B cell (primary cell): ENCODE data around the gene CXCL10. TPM values are rescaled to one million over a fixed set of nuclear protein-coding genes. Genes with fewer than 3 reads are reported as not detected.
"Not testable (repeated sequence)": the region's sequence is repeated elsewhere in the genome, so short reads cannot be mapped to it uniquely, and the experiment has no call there.

Experiments used
- ATAC-seq: fragments of 200-7000 bp; cut with Tn5 transposase; one replicate; pipeline ENCODE4 v1.10.0; 2021; ENCODE audit warnings: low read depth, mild to moderate bottlenecking, moderate number of reproducible peaks, moderate library complexity
- CTCF ChIA-PET: fragments of 350-600 bp; sonication (Branson Sonifier 250); formaldehyde crosslinking; loops from one replicate; lab custom pipeline; 2021; ENCODE audit warnings: antibody characterized with exemption, inconsistent platforms; lab: Charles Lee
- POLR2A ChIA-PET: fragments of 350-600 bp; sonication (Branson Sonifier 250); formaldehyde crosslinking; loops from one replicate; lab custom pipeline; 2021; ENCODE audit warnings: antibody characterized with exemption; lab: Charles Lee
- DNase-seq: peaks from one replicate; pipeline ENCODE4 v3.0.0; 2013
- H2AFZ ChIP-seq: 2 replicates; pipeline ENCODE4 v1.6.1; 2012; ENCODE audit warnings: mild to moderate bottlenecking, low read depth, low read length; ENCODE audit not compliant: insufficient read depth, poor library complexity, severe bottlenecking
- H3K27ac ChIP-seq, 2 donors: 1 replicate in 1 of 2; 2 replicates in 1 of 2; pipeline ENCODE4 v1.5.1; 2012 to 2013; ENCODE audit warnings: low read length in 2 of 2, mild to moderate bottlenecking in 2 of 2, moderate library complexity in 1 of 2
- H3K27me3 ChIP-seq, 4 experiments: fragments of 200-600 bp in 1 of 4; sonication (generic) in 1 of 4; replicated peaks in 1 of 4; 1 replicate in 2 of 4; 2 replicates in 2 of 4; pipeline versions ENCODE4 v1.6.1 to v1.7.0; 2013 to 2016; ENCODE audit warnings: low read length in 3 of 4, mild to moderate bottlenecking in 2 of 4, mixed read lengths in 1 of 4, moderate library complexity in 1 of 4; ENCODE audit not compliant: insufficient read depth in 4 of 4, control insufficient read depth in 3 of 4; ENCODE audit errors: control extremely low read depth in 1 of 4
- H3K36me3 ChIP-seq, 2 experiments: replicated peaks in 1 of 2; 1 replicate in 1 of 2; 2 replicates in 1 of 2; pipeline versions ENCODE4 v1.6.1 to v1.7.1; 2013; ENCODE audit warnings: low read length in 1 of 2; ENCODE audit not compliant: insufficient read depth in 2 of 2, control insufficient read depth in 1 of 2; ENCODE audit errors: control extremely low read depth in 1 of 2, extremely low read depth in 1 of 2
- H3K4me1 ChIP-seq, 2 donors: fragments of 200-600 bp in 1 of 2; sonication (generic) in 1 of 2; 1 replicate in 1 of 2; 2 replicates in 1 of 2; pipeline versions ENCODE4 v1.5.1 to v1.6.1; 2013 to 2017; ENCODE audit warnings: low read length in 2 of 2; ENCODE audit not compliant: control insufficient read depth in 2 of 2, insufficient read depth in 2 of 2
- H3K4me2 ChIP-seq: replicated peaks from 2 replicates; pipeline ENCODE3; 2012; ENCODE audit warnings: mild to moderate bottlenecking, low read depth, low read length; ENCODE audit not compliant: poor library complexity, severe bottlenecking
- H3K4me3 ChIP-seq, 5 experiments: fragments of 200-600 bp in 1 of 5; sonication (generic) in 1 of 5; 1 replicate in 3 of 5; 2 replicates in 2 of 5; pipeline versions ENCODE4 v1.5.1 to v1.7.0; 2011 to 2016; ENCODE audit warnings: low read length in 4 of 5, mild to moderate bottlenecking in 4 of 5, low read depth in 2 of 5, control low read depth in 1 of 5, moderate library complexity in 1 of 5; ENCODE audit not compliant: insufficient read depth in 1 of 5; ENCODE audit errors: control extremely low read depth in 1 of 5, extremely low read depth in 1 of 5
- H3K79me2 ChIP-seq: fragments of 200-600 bp; sonication (generic); one replicate; pipeline ENCODE4 v1.6.0; 2016; ENCODE audit warnings: low read length; ENCODE audit not compliant: control insufficient read depth, insufficient read depth
- H3K9ac ChIP-seq: fragments of 200-600 bp; sonication (generic); 2 replicates; pipeline ENCODE4 v1.6.1; 2017; ENCODE audit warnings: mild to moderate bottlenecking, low read length, moderate library complexity
- H3K9me3 ChIP-seq, 3 donors: one replicate each; pipeline versions ENCODE4 v1.6.1 to v1.7.1; 2013; ENCODE audit warnings: low read length in 2 of 3; ENCODE audit not compliant: control insufficient read depth in 2 of 3, insufficient read depth in 1 of 3; ENCODE audit errors: control extremely low read depth in 1 of 3
- H4K20me1 ChIP-seq: 2 replicates; pipeline ENCODE4 v1.6.0; 2012; ENCODE audit warnings: mild to moderate bottlenecking, low read length; ENCODE audit not compliant: insufficient read depth, control insufficient read depth, poor library complexity, severe bottlenecking
- H3K27ac Mint-ChIP-seq: one replicate; pipeline ENCODE4 v1.8.0; 2021; ENCODE audit warnings: mixed read lengths
- H3K27me3 Mint-ChIP-seq: one replicate; pipeline ENCODE4 v1.8.0; 2021; ENCODE audit warnings: mixed read lengths
- H3K4me1 Mint-ChIP-seq: one replicate; pipeline ENCODE4 v1.8.0; 2021; ENCODE audit warnings: mixed read lengths
- H3K4me3 Mint-ChIP-seq: one replicate; pipeline ENCODE4 v1.8.0; 2021; ENCODE audit warnings: mixed read lengths
- H3K9me3 Mint-ChIP-seq: one replicate; pipeline ENCODE4 v1.8.0; 2022; ENCODE audit warnings: mixed read lengths; ENCODE audit not compliant: insufficient read depth
- CTCF ChIP-seq: fragments of 200-600 bp; IDR thresholded peaks from one replicate; pipeline ENCODE4 v1.8.0; 2022; ENCODE audit warnings: antibody characterized with exemption, mild to moderate bottlenecking
- EZH2 ChIP-seq: IDR thresholded peaks from 2 replicates; pipeline ENCODE4 v1.6.1; 2012; ENCODE audit warnings: borderline replicate concordance, low read depth, mild to moderate bottlenecking, moderate library complexity, low read length; ENCODE audit not compliant: insufficient read depth, poor library complexity, severe bottlenecking
- WGBS: methylation state at CpG from one replicate; pipeline ENCODE4 v1.1.5; 2013; ENCODE audit warnings: missing lambda C conversion rate; ENCODE audit not compliant: insufficient coverage; 5-methylcytosine and 5-hydroxymethylcytosine counted together
- intact Hi-C: fragments of 100-400 bp; cut with micrococcal nuclease; formaldehyde crosslinking; loops from one replicate; pipeline ENCODE4 v1.10.0; 2022
- polyA plus RNA-seq: library from polyadenylated mRNA; depleted of rRNA; stranded (reverse); fragments of >200 nt; gene quantifications from 2 replicates; pipeline ENCODE4 v1.2.3, GENCODE V29; 2012
- total RNA-seq, 2 donors: library from RNA; stranded (reverse); fragments of 120-200 nt in 1 of 2; gene quantifications; 1 replicate in 1 of 2; 2 replicates in 1 of 2; pipeline versions ENCODE4 v1.2.3 to v1.2.4, GENCODE V29; 2013 to 2022

The CXCL10 gene
- total and polyA plus RNA-seq, 2 donors (not counting 1 experiment from before 2014, with no cell fraction given): 0.07 TPM; not detected in 1

DNA sequence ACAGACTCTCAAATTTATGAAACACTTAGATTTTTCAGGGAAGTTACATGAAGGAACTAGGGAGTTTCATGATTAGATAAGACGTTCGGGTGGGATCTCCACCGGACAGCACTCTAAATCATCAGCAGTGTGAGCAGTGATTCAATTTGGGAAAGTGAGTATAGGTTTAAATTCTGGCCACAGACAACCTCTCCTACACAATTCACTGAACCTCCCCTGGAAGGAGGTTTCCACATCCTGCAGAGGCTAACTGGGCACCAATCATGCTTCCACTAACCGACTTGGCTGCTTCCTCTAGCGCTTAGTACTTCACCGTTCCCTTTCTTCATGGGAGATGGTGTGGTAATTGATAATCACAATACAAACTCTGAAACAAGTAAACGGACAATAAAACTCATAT lies 21.6 kb downstream of the CXCL10 start:
- H3K4me1 Mint-ChIP-seq: no peaks in the 10 kb centered on the region
- H3K4me1 ChIP-seq: no peaks in the 10 kb centered on the region
- ChIA-PET POLR2A (no interaction called here), CTCF (interaction anchor here (1.2 kb wide), 1 partner anchor 13 kb away, joined by 3 read pairs; no protein-coding TSS in a partner anchor)
- no peak overlapping the region for H3K4me3 Mint-ChIP-seq
- H3K9ac ChIP-seq: no peak overlapping the region
- no peak overlapping the region for H3K4me3 ChIP-seq
- no peaks in the 10 kb centered on the region for H3K36me3 ChIP-seq
- H3K27me3 ChIP-seq: no peaks in the 10 kb centered on the region
- H3K9me3 ChIP-seq: no peaks in the 10 kb centered on the region
- no peak overlapping the region for H3K27ac Mint-ChIP-seq
- intact Hi-C loops: no loop called here
- 50% methylated on average over 2 of the region's 7 CpGs for WGBS
- no peak overlapping the region for H3K27ac ChIP-seq
- no peak for TF ChIP-seq EZH2
- no peaks in the 10 kb centered on the region for H3K27me3 Mint-ChIP-seq
- H4K20me1 ChIP-seq: no peaks in the 10 kb centered on the region
- no peak overlapping the region for H3K4me2 ChIP-seq
- DNase-seq: no peak
- no peaks in the 10 kb centered on the region for H3K9me3 Mint-ChIP-seq
- H2AFZ ChIP-seq: no peak overlapping the region
- H3K79me2 ChIP-seq: no peaks in the 10 kb centered on the region
- no peak for ATAC-seq

DNA sequence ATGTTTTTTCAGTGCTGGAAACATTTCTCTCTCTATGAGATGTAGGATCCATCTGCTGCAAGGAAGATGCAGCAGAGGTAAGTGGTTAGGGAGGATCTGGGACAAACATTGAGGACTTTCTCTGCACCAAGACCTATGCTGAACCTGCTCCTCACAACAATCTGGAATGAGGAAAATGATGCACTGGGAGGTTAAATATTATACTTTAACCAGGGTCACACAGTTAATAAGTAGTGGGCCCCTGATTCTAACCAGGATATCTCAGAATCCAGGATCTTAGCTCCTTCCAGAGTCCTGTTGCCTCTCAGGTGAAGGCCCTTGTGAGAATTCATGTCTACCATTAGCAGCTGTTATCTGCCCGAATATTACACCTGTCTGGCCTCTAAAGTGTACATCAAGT lies 23.0 kb downstream of the CXCL10 start:
- Histone ChIP-seq H4K20me1 (no peaks in the 10 kb centered on the region), H2AFZ (no peak overlapping the region), H3K4me2 (no peak overlapping the region), H3K4me3 (no peak overlapping the region), H3K27me3 (no peaks in the 10 kb centered on the region), H3K9ac (no peak overlapping the region), H3K27ac (no peak overlapping the region), H3K36me3 (no peaks in the 10 kb centered on the region), H3K9me3 (no peaks in the 10 kb centered on the region), H3K79me2 (no peaks in the 10 kb centered on the region), H3K4me1 (no peaks in the 10 kb centered on the region)
- WGBS: 100% methylated on average over 1 of the region's 1 CpG
- Mint-ChIP-seq H3K4me3 (no peak overlapping the region), H3K27me3 (no peaks in the 10 kb centered on the region), H3K27ac (no peak overlapping the region), H3K9me3 (no peaks in the 10 kb centered on the region), H3K4me1 (no peaks in the 10 kb centered on the region)
- TF ChIP-seq EZH2 (no peak), CTCF (no peak)
- DNase-seq (no peak), ATAC-seq (no peak)
- intact Hi-C loops: no loop called here
- ChIA-PET POLR2A (no interaction called here), CTCF (interaction anchor here (1.0 to 2.3 kb wide), 3 partner anchors 58 to 71 kb away, joined by 4 to 11 read pairs (median 4); no protein-coding TSS in a partner anchor)

DNA sequence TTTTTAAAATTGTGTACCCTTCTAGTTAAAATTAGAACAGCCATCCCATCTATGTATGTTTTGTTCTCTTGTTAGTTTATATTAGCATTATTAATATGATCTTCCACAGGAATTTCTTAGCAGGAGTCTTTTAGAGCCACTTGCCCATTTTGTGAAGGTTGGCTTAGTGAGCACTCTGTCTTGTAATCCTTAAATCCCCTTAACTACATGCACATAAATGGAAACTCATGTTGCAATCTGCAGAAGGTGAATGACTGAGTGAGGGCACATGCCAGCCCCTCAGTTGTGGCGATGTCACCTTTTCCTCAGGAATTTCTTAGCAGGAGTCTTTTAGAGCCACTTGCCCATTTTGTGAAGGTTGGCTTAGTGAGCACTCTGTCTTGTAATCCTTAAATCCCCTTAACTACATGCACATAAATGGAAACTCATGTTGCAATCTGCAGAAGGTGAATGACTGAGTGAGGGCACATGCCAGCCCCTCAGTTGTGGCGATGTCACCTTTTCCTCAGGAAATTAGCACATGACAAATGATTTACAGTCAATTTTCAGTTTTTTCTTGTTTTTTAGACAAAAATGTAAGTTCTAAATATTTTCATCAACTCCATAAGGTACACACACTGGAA lies 24.7 kb downstream of the CXCL10 start:
- H3K27ac Mint-ChIP-seq, DNase-seq: not testable (repeated sequence)

More for the DNA sequence above, 24.7 kb downstream of the CXCL10 start:
- H3K9me3 ChIP-seq, POLR2A ChIA-PET, H3K4me1 Mint-ChIP-seq, H3K9ac ChIP-seq, H3K4me2 ChIP-seq, ATAC-seq, H3K36me3 ChIP-seq, H4K20me1 ChIP-seq, intact Hi-C loops, H3K9me3 Mint-ChIP-seq, H2AFZ ChIP-seq, H3K27me3 Mint-ChIP-seq, H3K79me2 ChIP-seq, H3K27ac ChIP-seq, H3K27me3 ChIP-seq, H3K4me1 ChIP-seq, H3K4me3 Mint-ChIP-seq, H3K4me3 ChIP-seq: not testable (repeated sequence)
- CTCF ChIA-PET: interaction anchor here (4.6 to 4.8 kb wide), 2 partner anchors 64 to 70 kb away, joined by 95 to 132 read pairs; no protein-coding TSS in a partner anchor
- WGBS: no CpG with 5 or more reads among the region's 2 CpGs
